K562 (cell line): ENCODE data around the gene HIVEP1. TPM values are rescaled to one million over a fixed set of nuclear protein-coding genes. Genes with fewer than 3 reads are reported as not detected.
A peak's percentile ranks its signal among the peaks of the same experiment; 100 is the strongest.

ENCODE experiments used
- ATAC-seq: fragments of 200-7000 bp; cut with Tn5 transposase; 3 replicates; pipeline ENCODE4 v1.9.1; 2020; ENCODE audit warnings: moderate library complexity
- BruUV-seq: library from RNA; stranded (reverse); fragments of 400-500 nt; replicated peaks from 2 replicates; lab custom pipeline; 2021; lab: Mats Ljungman, UMichigan
- CTCF ChIA-PET: fragments of 300-600 bp; formaldehyde crosslinking; extraction: SDS; loops from one replicate; lab custom pipeline; 2021; ENCODE audit warnings: low intra/inter-chr PET ratio; lab: Yijun Ruan, JAX
- POLR2A ChIA-PET: fragments of 300-600, 350-650 bp; sonication (Branson Sonifier 250); formaldehyde crosslinking; extraction: SDS; loops from one replicate; lab custom pipeline; 2021; ENCODE audit warnings: antibody characterized with exemption, inconsistent platforms; lab: Yijun Ruan, JAX
- DNase-seq, 4 experiments: peaks; one replicate each; pipeline versions ENCODE4 v3.0.0 to v3.0.0-alpha.2; 2011 to 2018; ENCODE audit warnings: low spot score in 3 of 4, mixed read lengths in 3 of 4; ENCODE audit errors: extremely low read depth in 1 of 4
- FAIRE-seq: peaks from 2 replicates; lab custom pipeline; 2011; peaks lifted over from hg19 to GRCh38; lab: Jason Lieb, UNC
- H2AFZ ChIP-seq: 2 replicates; pipeline ENCODE4 v1.6.0; 2011; ENCODE audit warnings: low read depth, low read length, control low read depth, inconsistent platforms
- H3K27ac ChIP-seq: fragments of 200-600 bp; 3 replicates; pipeline ENCODE4 v1.8.0; 2011; ENCODE audit warnings: low read depth, mild to moderate bottlenecking, control low read depth, inconsistent platforms, low read length, moderate library complexity, mixed read lengths; ENCODE audit errors: extremely low read depth
- H3K27me3 ChIP-seq, 2 experiments: fragments of 300-600 bp in 1 of 2; 2 replicates in 1 of 2; 3 replicates in 1 of 2; pipeline versions ENCODE4 v1.6.0 to v1.8.0; 2011; ENCODE audit warnings: inconsistent platforms in 2 of 2, low read length in 2 of 2, mild to moderate bottlenecking in 1 of 2, mixed read lengths in 1 of 2, moderate library complexity in 1 of 2; ENCODE audit not compliant: control insufficient read depth in 2 of 2, insufficient read depth in 2 of 2
- H3K36me3 ChIP-seq: fragments of 300-600 bp; 3 replicates; pipeline ENCODE4 v1.8.0; 2011; ENCODE audit warnings: mild to moderate bottlenecking, low read length, inconsistent platforms; ENCODE audit not compliant: control insufficient read depth, insufficient read depth
- H3K4me1 ChIP-seq, 2 experiments: fragments of 200-600 bp in 1 of 2; replicated peaks in 1 of 2; 2 replicates in 1 of 2; 3 replicates in 1 of 2; pipeline versions ENCODE4 v1.5.1 to v1.8.0; 2011; ENCODE audit warnings: inconsistent platforms in 2 of 2, low read length in 2 of 2, mild to moderate bottlenecking in 1 of 2, mixed read lengths in 1 of 2, moderate library complexity in 1 of 2; ENCODE audit not compliant: control insufficient read depth in 2 of 2, insufficient read depth in 2 of 2
- H3K4me2 ChIP-seq: 2 replicates; pipeline ENCODE4 v1.6.1; 2011; ENCODE audit warnings: low read length, control low read depth, inconsistent platforms, mixed read lengths; ENCODE audit not compliant: insufficient read depth
- H3K4me3 ChIP-seq: fragments of 200-600 bp; sonication (generic), shearing (Covaris generic); 2 replicates; pipeline ENCODE4 v1.5.1; 2016; ENCODE audit warnings: control low read depth, inconsistent platforms
- H3K79me2 ChIP-seq: fragments of 200-600 bp; 3 replicates; pipeline ENCODE4 v1.8.0; 2011; ENCODE audit warnings: low read length, inconsistent platforms; ENCODE audit not compliant: control insufficient read depth, insufficient read depth
- H3K9ac ChIP-seq, 2 experiments: 2 replicates each; pipeline versions ENCODE4 v1.6.0 to v1.6.1; 2011; ENCODE audit warnings: low read depth in 2 of 2, low read length in 2 of 2, control low read depth in 1 of 2, inconsistent platforms in 1 of 2, mild to moderate bottlenecking in 1 of 2, mixed read lengths in 1 of 2; ENCODE audit not compliant: insufficient read depth in 1 of 2
- H3K9me1 ChIP-seq: one replicate; pipeline ENCODE4 v1.6.0; 2011; ENCODE audit warnings: inconsistent platforms, mild to moderate bottlenecking, low read length, moderate library complexity; ENCODE audit not compliant: control insufficient read depth, insufficient read depth
- H3K9me3 ChIP-seq: replicated peaks from 2 replicates; pipeline ENCODE4 v1.5.1; 2011; ENCODE audit warnings: low read depth, low read length, inconsistent platforms; ENCODE audit not compliant: control insufficient read depth, insufficient read depth
- H4K20me1 ChIP-seq: replicated peaks from 2 replicates; pipeline ENCODE4 v1.6.1; 2011; ENCODE audit warnings: low read length, inconsistent platforms, mixed read lengths; ENCODE audit not compliant: control insufficient read depth, insufficient read depth
- BHLHE40 ChIP-seq: IDR thresholded peaks from 2 replicates; pipeline ENCODE4 v1.6.1; 2011; ENCODE audit warnings: low read length, improper control_type of control experiment
- C11orf30 ChIP-seq: fragments of 450-650 bp; IDR thresholded peaks from 2 replicates; pipeline ENCODE4 v1.6.1; 2016; ENCODE audit warnings: low read depth, mild to moderate bottlenecking
- ELF4 ChIP-seq: fragments of 450-650 bp; formaldehyde crosslinking; IDR thresholded peaks from 2 replicates; pipeline ENCODE4 v1.4.0; 2022; ENCODE audit warnings: missing genetic modification characterization
- FOS ChIP-seq: IDR thresholded peaks from 3 replicates; pipeline ENCODE4 v1.6.1; 2011; ENCODE audit not compliant: insufficient read length; ENCODE audit errors: extremely low read depth
- JUN ChIP-seq, 2 experiments: sonication (generic) in 1 of 2; formaldehyde crosslinking in 1 of 2; IDR thresholded peaks; 2 replicates each; pipeline versions ENCODE4 v1.6.1 to v1.8.0; 2012 to 2022; ENCODE audit warnings: borderline replicate concordance in 2 of 2, mild to moderate bottlenecking in 2 of 2, improper control_type of control experiment in 1 of 2, low read depth in 1 of 2, low read length in 1 of 2, missing genetic modification reagents in 1 of 2
- JUNB ChIP-seq: fragments of 450-650 bp; formaldehyde crosslinking; conservative IDR thresholded peaks from 2 replicates; pipeline ENCODE4 v1.4.0; 2020; ENCODE audit warnings: mild to moderate bottlenecking
- SMC3 ChIP-seq: conservative IDR thresholded peaks from 2 replicates; pipeline ENCODE4 v1.6.1; 2011; ENCODE audit warnings: low read depth, low read length, improper control_type of control experiment; ENCODE audit not compliant: insufficient read depth
- STAG1 ChIP-seq: sonication (generic); formaldehyde crosslinking; IDR thresholded peaks from 2 replicates; pipeline ENCODE4 v1.5.0; 2020; ENCODE audit warnings: missing genetic modification reagents, borderline replicate concordance
- ZC3H8 ChIP-seq: fragments of 450-650 bp; IDR thresholded peaks from 2 replicates; pipeline ENCODE4 v1.6.1; 2017
- ZNF316 ChIP-seq: fragments of 450-650 bp; IDR thresholded peaks from 2 replicates; pipeline ENCODE4 v1.6.1; 2016
- ZNF41 ChIP-seq: fragments of 250-450 bp; sonication (Bioruptor Pico); conservative IDR thresholded peaks from 2 replicates; pipeline ENCODE4 v1.4.0; 2020; ENCODE audit warnings: mild to moderate bottlenecking
- ZNF766 ChIP-seq: fragments of 200-800 bp; sonication (Bioruptor generic); conservative IDR thresholded peaks from 2 replicates; pipeline ENCODE4 v1.6.1; 2016; ENCODE audit warnings: missing genetic modification characterization, missing compliant biosample characterization
- in situ Hi-C: fragments of 300-500 bp; cut with MboI; formaldehyde crosslinking; loops from 4 replicates; pipeline ENCODE4 v1.15.0; 2018; ENCODE audit warnings: inconsistent platforms, mixed read lengths
- intact Hi-C: fragments of 100-400 bp; cut with micrococcal nuclease; formaldehyde crosslinking; loops from 2 replicates; pipeline ENCODE4 v1.14.2; 2022
- polyA plus RNA-seq, 8 experiments: library from polyadenylated mRNA; depleted of rRNA in 4 of 8; stranded (reverse) in 5 of 8; unstranded in 3 of 8; fragments of >200 nt; fragmentation: Nextera tagmentation in 2 of 8; fragmentation: Illumina TruSeq in 1 of 8; extraction: Ambion mirVana in 2 of 8; extraction: Trizol in 1 of 8; gene quantifications; 2 replicates each; pipeline versions ENCODE4 v1.2.1 to v1.2.3, GENCODE V29; 2011 to 2014; ENCODE audit warnings: inconsistent platforms in 1 of 8, missing spikeins in 1 of 8
- total RNA-seq, 7 experiments: library from RNA; depleted of rRNA in 6 of 7; stranded (reverse); fragments of >200 nt in 6 of 7; fragmentation: Illumina TruSeq in 2 of 7; extraction: Trizol in 2 of 7; gene quantifications; 2 replicates each; pipeline versions ENCODE4 v1.2.1 to v1.2.3, GENCODE V29; 2011 to 2021; ENCODE audit warnings: low replicate concordance in 1 of 7
- TF ChIP-seq, protein P1 (sequence below): IDR thresholded peaks from 3 replicates; pipeline ENCODE4 v1.6.1; 2011; ENCODE audit warnings: borderline replicate concordance, mild to moderate bottlenecking; ENCODE audit not compliant: insufficient read length, insufficient read depth
- TF ChIP-seq, protein P2 (sequence below): fragments of 450-650 bp; IDR thresholded peaks from 2 replicates; pipeline ENCODE4 v1.7.1; 2018; ENCODE audit warnings: mild to moderate bottlenecking, low read depth; ENCODE audit not compliant: partially characterized antibody

The HIVEP1 gene
- total and polyA plus RNA-seq, 9 of the 15 experiments (the other 6 are each of a cell fraction or from before 2014, with no cell fraction given) = 6.0 to 33.3 (median 21.7) TPM

DNA sequence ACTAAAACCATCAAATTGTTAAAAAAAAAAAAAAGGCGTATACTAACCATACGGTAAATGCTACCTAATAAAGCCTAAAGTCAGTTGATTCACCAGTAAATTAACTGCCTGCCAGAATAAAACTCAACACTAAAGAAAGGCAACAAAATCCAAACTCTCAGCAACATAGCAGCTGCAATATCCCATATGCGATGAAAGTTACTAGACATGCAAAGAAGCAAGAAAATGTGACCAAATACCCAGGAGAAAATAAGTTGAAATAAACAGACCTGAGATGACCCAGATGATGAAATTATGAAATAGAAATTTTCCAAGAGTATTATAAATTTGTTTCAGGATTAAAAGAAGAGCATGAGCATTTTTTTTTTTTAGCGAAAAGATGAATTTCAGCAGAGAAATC lies 174.4 kb downstream of the HIVEP1 start (continued):
- TF ChIP-seq, protein P1, sequence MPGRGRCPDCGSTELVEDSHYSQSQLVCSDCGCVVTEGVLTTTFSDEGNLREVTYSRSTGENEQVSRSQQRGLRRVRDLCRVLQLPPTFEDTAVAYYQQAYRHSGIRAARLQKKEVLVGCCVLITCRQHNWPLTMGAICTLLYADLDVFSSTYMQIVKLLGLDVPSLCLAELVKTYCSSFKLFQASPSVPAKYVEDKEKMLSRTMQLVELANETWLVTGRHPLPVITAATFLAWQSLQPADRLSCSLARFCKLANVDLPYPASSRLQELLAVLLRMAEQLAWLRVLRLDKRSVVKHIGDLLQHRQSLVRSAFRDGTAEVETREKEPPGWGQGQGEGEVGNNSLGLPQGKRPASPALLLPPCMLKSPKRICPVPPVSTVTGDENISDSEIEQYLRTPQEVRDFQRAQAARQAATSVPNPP = no peak
- TF ChIP-seq ZC3H8 = no peak

DNA sequence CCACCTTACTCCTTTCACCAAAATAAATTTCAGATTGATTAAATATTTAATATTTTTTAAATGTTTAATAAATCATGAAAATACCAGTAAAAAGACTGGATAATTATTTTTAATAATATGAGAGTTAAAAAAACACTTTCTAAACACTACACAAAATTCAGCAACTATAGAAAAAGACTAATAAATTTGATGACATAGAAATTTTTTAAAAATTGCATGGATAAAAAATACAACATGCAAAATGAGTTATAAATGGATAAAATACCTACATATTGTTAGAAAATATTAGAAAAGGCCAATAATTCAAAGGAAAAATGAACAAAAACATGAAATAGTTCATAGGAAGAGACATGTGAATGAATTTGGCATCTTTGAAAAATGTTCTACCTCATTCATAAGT lies 177.0 kb downstream of the HIVEP1 start:
- Histone ChIP-seq H3K4me3 (no peak overlapping the region), H3K9ac (no peak overlapping the region), H3K79me2 (no peaks in the 10 kb centered on the region), H3K27ac (no peak overlapping the region), H2AFZ (no peak overlapping the region), H4K20me1 (no peaks in the 10 kb centered on the region), H3K9me3 (no peaks in the 10 kb centered on the region), H3K9me1 (no peaks in the 10 kb centered on the region), H3K27me3 (peaks cover 6% of the 10 kb centered on the region in 2 experiments; a peak in 2 of 5 replicates), H3K4me1 (no peaks in the 10 kb centered on the region), H3K4me2 (no peak overlapping the region), H3K36me3 (no peaks in the 10 kb centered on the region)
- ATAC-seq (no peak), FAIRE-seq (no peak), DNase-seq (no peak)
- ChIA-PET CTCF (no interaction called here), POLR2A (interaction anchor here (1.2 kb wide), 1 partner anchor 8 kb away, joined by 3 read pairs; no protein-coding TSS in a partner anchor)
- TF ChIP-seq JUNB (CRISPR knock-in tag) = no peak
- peak; percentile 82 for TF ChIP-seq ZNF316
- TF ChIP-seq C11orf30 = peak; percentile 59
- no peak for TF ChIP-seq ZNF41 (CRISPR knock-in tag)
- no peak for TF ChIP-seq SMC3
- no peak for TF ChIP-seq BHLHE40
- no peak for TF ChIP-seq STAG1 (CRISPR knock-in tag)
- TF ChIP-seq JUN (IDR thresholded peaks at IDR 0.05; ENCODE audit: borderline replicate concordance, low read depth, low read length) = no peak
- no peak for TF ChIP-seq JUN (CRISPR knock-in tag; IDR thresholded peaks at IDR 0.05; ENCODE audit: borderline replicate concordance)
- no peak for TF ChIP-seq ZNF766
- TF ChIP-seq, protein P2, sequence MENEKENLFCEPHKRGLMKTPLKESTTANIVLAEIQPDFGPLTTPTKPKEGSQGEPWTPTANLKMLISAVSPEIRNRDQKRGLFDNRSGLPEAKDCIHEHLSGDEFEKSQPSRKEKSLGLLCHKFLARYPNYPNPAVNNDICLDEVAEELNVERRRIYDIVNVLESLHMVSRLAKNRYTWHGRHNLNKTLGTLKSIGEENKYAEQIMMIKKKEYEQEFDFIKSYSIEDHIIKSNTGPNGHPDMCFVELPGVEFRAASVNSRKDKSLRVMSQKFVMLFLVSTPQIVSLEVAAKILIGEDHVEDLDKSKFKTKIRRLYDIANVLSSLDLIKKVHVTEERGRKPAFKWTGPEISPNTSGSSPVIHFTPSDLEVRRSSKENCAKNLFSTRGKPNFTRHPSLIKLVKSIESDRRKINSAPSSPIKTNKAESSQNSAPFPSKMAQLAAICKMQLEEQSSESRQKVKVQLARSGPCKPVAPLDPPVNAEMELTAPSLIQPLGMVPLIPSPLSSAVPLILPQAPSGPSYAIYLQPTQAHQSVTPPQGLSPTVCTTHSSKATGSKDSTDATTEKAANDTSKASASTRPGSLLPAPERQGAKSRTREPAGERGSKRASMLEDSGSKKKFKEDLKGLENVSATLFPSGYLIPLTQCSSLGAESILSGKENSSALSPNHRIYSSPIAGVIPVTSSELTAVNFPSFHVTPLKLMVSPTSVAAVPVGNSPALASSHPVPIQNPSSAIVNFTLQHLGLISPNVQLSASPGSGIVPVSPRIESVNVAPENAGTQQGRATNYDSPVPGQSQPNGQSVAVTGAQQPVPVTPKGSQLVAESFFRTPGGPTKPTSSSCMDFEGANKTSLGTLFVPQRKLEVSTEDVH = no peak
- no peak for TF ChIP-seq ELF4 (CRISPR knock-in tag)
- TF ChIP-seq FOS = no peak
- BruUV-seq = no TSS peak
- intact Hi-C loops = no loop called here
- in situ Hi-C loops = no loop called here
